Pancreas (tissue), 10 donors: ENCODE results near the gene XPO5. TPM values are rescaled to one million over a fixed set of nuclear protein-coding genes. Genes with fewer than 3 reads are reported as not detected.

ENCODE experiments used
- ATAC-seq, 4 donors: fragments of 200-7000 bp; cut with Tn5 transposase; one replicate each; pipeline versions ENCODE4 v1.8.0 to v1.9.1; 2020; ENCODE audit warnings: mild to moderate bottlenecking in 4 of 4, moderate library complexity in 4 of 4
- DNase-seq, 6 donors: peaks; one replicate each; pipeline ENCODE4 v3.0.0-alpha.2; 2020
- FAIRE-seq: peaks from 2 replicates; lab custom pipeline; 2012; peaks lifted over from hg19 to GRCh38; lab: Jason Lieb, UNC
- H3K27ac ChIP-seq, 4 donors: fragments of 200-600 bp; sonication (generic); 1 replicate in 3 of 4; 2 replicates in 1 of 4; pipeline versions ENCODE4 v1.5.0 to v1.8.0; 2020
- H3K27me3 ChIP-seq, 4 donors: fragments of 200-600 bp; one replicate each; pipeline ENCODE4 v1.8.0; 2021
- H3K36me3 ChIP-seq, 3 donors: fragments of 200-600 bp; sonication (generic) in 1 of 3; one replicate each; pipeline versions ENCODE4 v1.5.0 to v1.8.0; 2020 to 2021
- H3K4me1 ChIP-seq, 3 donors: fragments of 200-600 bp; one replicate each; pipeline ENCODE4 v1.8.0; 2021
- H3K4me3 ChIP-seq, 4 donors: fragments of 200-600 bp; sonication (generic) in 2 of 4; one replicate each; pipeline versions ENCODE4 v1.5.0 to v1.8.0; 2020 to 2021
- H3K9me3 ChIP-seq, 4 donors: fragments of 200-600 bp; one replicate each; pipeline ENCODE4 v1.8.0; 2021
- CTCF ChIP-seq, 4 donors: fragments of 200-600 bp; sonication (generic) in 3 of 4; IDR thresholded peaks; one replicate each; pipeline versions ENCODE4 v1.5.0 to v1.8.0; 2021; ENCODE audit warnings: antibody characterized with exemption in 4 of 4
- WGBS, 2 donors: extraction: QIAGEN DNeasy Blood & Tissue Kit; methylation state at CpG; one replicate each; pipeline ENCODE4 v1.1.7; 2013; 5-methylcytosine and 5-hydroxymethylcytosine counted together
- intact Hi-C, 3 donors: fragments of 100-400 bp; cut with DNase I; formaldehyde crosslinking; loops; one replicate each; pipeline versions ENCODE4 v1.11.1 to v1.14.2; 2022
- polyA plus RNA-seq, 2 donors: library from polyadenylated mRNA; stranded (reverse); fragments of 200-250 nt; gene quantifications; one replicate each; pipeline ENCODE4 v1.2.3, GENCODE V29; 2013
- total RNA-seq, 6 donors: library from RNA; stranded (reverse); fragmentation: NEBNext Ultra II Directional in 4 of 6; extraction: Animal tissue kit (Norgen Biotek cat#: 25700) in 4 of 6; gene quantifications; one replicate each; pipeline versions ENCODE4 v1.2.1 to v1.2.4, GENCODE V29; 2021 to 2023
- donor health status: healthy with polysubstance abuse.
- donor health status: DM: no; HTN: no; CAD: no; lungs with moderate emphysema.
- donor health status: DM: no; HTN: no; CAD: no.
- donor health status: control.
- donor health status: control.
- donor health status: Bipolar disorder and iron deficiency.
- donor health status: DM: yes; HTN: yes; CAD: no.
- donor health status: DM: no; HTN: no; CAD: no.
- donor health status: DM: no; HTN: no; CAD: no.
- donor health status: DM: yes; HTN: yes; CAD: no.

Gene XPO5
- 10 to 100 TPM; 18.1 to 25.7 (median 22.9) TPM for total RNA-seq
- polyA plus RNA-seq: 10 to 100 TPM; 13.6 to 19.5 TPM

- FAIRE-seq (no peak), ATAC-seq (peak; percentile 98 to 99 (median 99))
Observed at GRCh38 chr6:43575772-43576551, at the start of gene XPO5, which contains the start of gene POLH. Gene XPO5 (minus strand): TSS chr6:43576038. CDS start chr6:43575864, 174 bp downstream. Gene POLH (plus strand): TSS chr6:43576185. CDS start chr6:43582320, 6,135 bp downstream.

GRCh38 chr6:43625393-43625992 is 49.7 kb upstream of the XPO5 start:
- Histone ChIP-seq H3K27ac (no peak overlapping the region), H3K36me3 (peaks cover 0 to 51% (median 10%) of the 10 kb centered on the region in 3 donors)

More at GRCh38 chr6:43575772-43576551, at the start of gene XPO5, which contains the start of gene POLH:
- Histone ChIP-seq H3K4me1 (peaks cover 0 to 20% (median 16%) of the 10 kb centered on the region in 3 donors), H3K27me3 (no peaks in the 10 kb centered on the region), H3K27ac (peak within 1 kb of the TSS; percentile 9 to 55 (median 36)), H3K9me3 (no peaks in the 10 kb centered on the region), H3K4me3 (peak within 1 kb of the TSS; percentile 83 to 100 (median 90)), H3K36me3 (peaks cover 0 to 11% (median 0%) of the 10 kb centered on the region in 3 donors)
- intact Hi-C loops: no loop called here
- WGBS, 2 donors: 0 to 1% methylated on average over 72 to 76 of the region's 76 CpGs
- no peak for TF ChIP-seq CTCF (IDR thresholded peaks at IDR 0.05)
- DNase-seq: peak; percentile 89 to 96 (median 93)

GRCh38 chr6:43624786-43625288 is 49.0 kb upstream of the XPO5 start:
- TF ChIP-seq CTCF (IDR thresholded peaks at IDR 0.05): no peak
- WGBS, 2 donors: 86 to 94% methylated on average over 7 of the region's 7 CpGs
- Histone ChIP-seq H3K4me3 (no peak overlapping the region), H3K36me3 (peaks cover 0 to 51% (median 10%) of the 10 kb centered on the region in 3 donors), H3K27ac (no peak overlapping the region), H3K4me1 (peaks cover 0 to 16% (median 4%) of the 10 kb centered on the region in 3 donors), H3K9me3 (no peaks in the 10 kb centered on the region), H3K27me3 (no peaks in the 10 kb centered on the region)
- FAIRE-seq: no peak
- intact Hi-C loops: no loop called here
- ATAC-seq: no peak
- no peak for DNase-seq

More at GRCh38 chr6:43625393-43625992, 49.7 kb upstream of the XPO5 start:
- no peak overlapping the region for H3K4me3 ChIP-seq
- no peaks in the 10 kb centered on the region for H3K9me3 ChIP-seq
- intact Hi-C loops: no loop called here
- FAIRE-seq (no peak), ATAC-seq (no peak), DNase-seq (no peak)
- 90 to 93% methylated on average over 16 of the region's 16 CpGs for WGBS, 2 donors
- TF ChIP-seq CTCF (IDR thresholded peaks at IDR 0.05): no peak
- no peaks in the 10 kb centered on the region for H3K27me3 ChIP-seq
- H3K4me1 ChIP-seq: peaks cover 0 to 20% (median 4%) of the 10 kb centered on the region in 3 donors

- no peak for FAIRE-seq
- TF ChIP-seq CTCF (IDR thresholded peaks at IDR 0.05): no peak
- H3K27me3 ChIP-seq: no peaks in the 10 kb centered on the region
- ATAC-seq: no peak
- WGBS, 2 donors: 88% methylated on average over 12 of the region's 12 CpGs
- peaks cover 0 to 51% (median 10%) of the 10 kb centered on the region in 3 donors for H3K36me3 ChIP-seq
- H3K4me3 ChIP-seq: no peak overlapping the region
- no peak overlapping the region for H3K27ac ChIP-seq
- peaks cover 0 to 16% (median 4%) of the 10 kb centered on the region in 3 donors for H3K4me1 ChIP-seq
- intact Hi-C loops: no loop called here
- DNase-seq: peak in 1 of 6 donors; percentile 56
- no peaks in the 10 kb centered on the region for H3K9me3 ChIP-seq
Observed at GRCh38 chr6:43623880-43624785, 48.3 kb upstream of the XPO5 start.
